HT-29 (cell line): ENCODE data around the gene ATRNL1. TPM values are rescaled to one million over a fixed set of nuclear protein-coding genes. Genes with fewer than 3 reads are reported as not detected.

ENCODE experiments used
- DNase-seq: peaks from one replicate; pipeline ENCODE4 v3.0.0-alpha.2; 2015; ENCODE audit warnings: low spot score
- total RNA-seq: library from RNA; depleted of rRNA; stranded (reverse); fragments of >200 nt; shearing (Covaris generic); gene quantifications from 2 replicates; pipeline ENCODE4 v1.2.3, GENCODE V29; 2014; rRNA removed

The ATRNL1 gene
- total RNA-seq: not detected in 2 replicates

DNA sequence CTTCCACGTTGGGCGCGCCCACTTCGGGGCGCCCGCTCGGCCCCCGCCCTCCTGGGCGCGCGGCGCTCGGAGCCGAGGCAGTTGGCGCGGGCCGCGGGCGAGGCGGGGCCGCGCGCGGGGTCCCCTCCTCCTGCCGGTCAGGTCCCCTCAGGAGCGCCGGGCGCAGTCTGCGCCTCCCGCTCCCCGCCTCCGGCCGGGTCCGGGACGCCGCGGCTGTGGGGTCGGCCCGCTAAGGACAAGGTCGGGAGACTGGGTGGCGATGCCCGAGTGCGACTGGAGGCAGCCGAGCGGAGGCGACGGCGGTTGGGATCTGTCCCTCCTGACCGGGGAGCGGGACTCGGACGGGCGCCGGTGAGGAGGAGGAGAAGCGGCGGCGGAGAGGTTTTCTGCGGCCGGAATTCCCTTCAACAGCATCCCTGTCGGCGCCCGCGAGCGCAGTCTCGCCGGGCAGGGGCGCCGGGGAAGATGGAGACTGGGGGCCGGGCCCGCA is at the start of gene ATRNL1:
Gene ATRNL1 (plus strand): TSS at position 80 of the 490 bp plus-strand sequence. CDS start 386 bp downstream, at position 466.
- DNase-seq: no peak

GRCh38 chr10:115043719-115044118 is 49.4 kb upstream of the ATRNL1 start:
- no peak for DNase-seq

GRCh38 chr10:115044891-115045290 is 48.3 kb upstream of the ATRNL1 start:
- no peak for DNase-seq

DNA sequence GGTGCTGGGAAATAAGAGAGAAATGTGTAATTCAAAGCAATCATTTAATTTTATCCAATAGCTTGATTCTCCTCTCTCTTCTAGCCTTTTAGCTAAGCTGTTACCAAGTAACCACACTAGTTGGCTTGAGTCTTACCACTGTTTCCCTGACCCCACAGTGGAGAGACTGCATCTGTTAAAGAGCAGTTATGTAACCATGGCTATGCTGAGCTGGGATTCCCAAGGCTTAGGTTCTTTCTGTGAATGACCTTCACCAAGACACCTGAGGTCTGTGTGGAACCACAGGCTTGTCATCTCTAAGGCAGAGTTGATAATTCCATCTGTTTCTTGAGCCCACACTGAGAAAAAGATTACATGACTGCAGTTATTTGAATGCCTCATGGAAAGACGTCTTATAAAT is 47.7 kb upstream of the ATRNL1 start:
- no peak for DNase-seq

DNA sequence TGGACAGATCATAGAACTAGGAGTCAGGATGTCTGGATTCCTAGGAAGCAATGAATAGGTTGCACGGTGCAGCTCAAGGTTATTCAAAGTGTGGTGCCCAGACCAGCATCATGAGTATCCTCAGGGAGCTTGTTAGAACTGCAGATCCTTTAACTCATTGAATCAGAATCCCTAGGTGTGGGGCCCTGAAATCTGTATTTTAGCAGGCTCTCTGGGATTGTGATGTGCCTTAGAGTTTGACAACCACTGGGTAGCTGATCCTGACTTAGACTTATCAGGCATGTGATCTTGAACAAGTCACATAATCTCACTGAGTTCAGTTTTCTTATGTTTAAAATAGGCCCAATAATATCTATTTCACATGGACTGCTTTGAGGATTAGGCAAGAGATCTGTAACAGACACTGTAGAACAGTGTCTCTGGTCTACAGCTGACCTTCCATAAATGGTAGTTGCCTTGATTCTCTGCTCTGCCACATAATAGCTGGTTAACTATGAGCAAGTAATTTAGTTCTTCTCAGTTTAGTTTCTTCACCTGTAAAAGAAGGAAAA is 46.4 kb upstream of the ATRNL1 start:
- no peak for DNase-seq

GRCh38 chr10:115047705-115048104 is 45.5 kb upstream of the ATRNL1 start:
- DNase-seq: no peak

DNA sequence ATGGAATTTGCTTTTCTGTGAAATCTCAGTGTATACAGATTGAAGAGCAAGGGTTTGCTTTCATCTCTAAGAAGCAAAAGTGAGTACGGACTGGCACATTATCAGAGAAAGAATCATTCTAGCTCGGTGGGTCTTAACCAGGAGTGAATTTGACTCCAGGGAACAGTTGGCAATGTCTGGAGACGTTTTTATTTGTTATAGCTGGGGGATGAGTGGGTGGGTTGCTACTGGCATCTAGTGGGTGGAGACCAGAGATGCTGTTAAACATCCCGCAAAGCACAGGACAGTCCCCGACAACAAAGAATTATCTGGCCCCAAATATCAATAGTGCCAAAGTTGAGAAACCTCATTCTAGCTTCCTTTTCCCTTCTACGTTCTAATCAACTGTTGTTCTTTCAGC is 43.8 kb upstream of the ATRNL1 start:
- DNase-seq: no peak

- DNase-seq: no peak
These were observed 43.2 kb upstream of the ATRNL1 start for GRCh38 chr10:115049960-115050359.

- DNase-seq: no peak
These were observed 42.7 kb upstream of the ATRNL1 start for GRCh38 chr10:115050375-115051010.

DNA sequence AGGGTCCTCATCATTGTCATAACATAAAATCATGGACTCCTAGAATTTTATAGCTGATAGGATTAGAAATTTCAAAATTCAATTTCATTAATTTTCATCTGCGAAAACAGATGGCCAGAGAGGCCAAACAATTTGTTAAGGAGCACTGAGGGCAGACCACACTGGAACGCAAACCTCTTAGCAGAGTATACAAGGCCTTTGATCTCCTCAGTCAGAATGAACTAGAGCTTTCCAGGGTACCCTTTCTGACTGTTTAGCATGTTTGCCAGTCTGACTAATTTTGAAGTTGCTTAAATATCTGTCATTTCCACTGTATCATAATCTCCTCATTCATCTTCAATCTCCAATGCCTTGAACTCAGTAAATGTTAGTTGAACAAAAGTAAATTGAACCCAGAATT is 41.9 kb upstream of the ATRNL1 start:
- DNase-seq: no peak

GRCh38 chr10:115052226-115052625 is 40.9 kb upstream of the ATRNL1 start:
- DNase-seq: no peak

GRCh38 chr10:115052728-115053127 is 40.4 kb upstream of the ATRNL1 start:
- no peak for DNase-seq

DNA sequence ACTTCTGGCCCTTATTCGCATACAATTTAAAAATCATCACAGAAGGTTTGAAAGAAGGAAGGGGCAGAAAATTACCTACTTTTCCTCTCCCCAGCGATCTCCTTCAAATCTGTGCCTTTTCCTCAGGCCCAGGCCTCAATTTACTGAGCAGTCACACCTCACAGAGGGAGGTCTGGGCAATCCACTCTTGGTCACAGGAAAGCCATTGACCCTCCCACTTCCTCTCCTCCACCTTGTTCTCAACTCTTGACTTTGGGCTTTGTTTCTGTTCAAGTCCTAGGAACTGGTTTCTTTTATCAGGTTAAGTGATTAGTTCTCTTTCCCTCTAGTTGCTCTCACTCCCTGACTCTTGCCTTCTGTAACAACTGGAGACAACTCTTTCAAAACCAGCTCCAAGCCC is 37.0 kb upstream of the ATRNL1 start:
- DNase-seq: no peak

DNA sequence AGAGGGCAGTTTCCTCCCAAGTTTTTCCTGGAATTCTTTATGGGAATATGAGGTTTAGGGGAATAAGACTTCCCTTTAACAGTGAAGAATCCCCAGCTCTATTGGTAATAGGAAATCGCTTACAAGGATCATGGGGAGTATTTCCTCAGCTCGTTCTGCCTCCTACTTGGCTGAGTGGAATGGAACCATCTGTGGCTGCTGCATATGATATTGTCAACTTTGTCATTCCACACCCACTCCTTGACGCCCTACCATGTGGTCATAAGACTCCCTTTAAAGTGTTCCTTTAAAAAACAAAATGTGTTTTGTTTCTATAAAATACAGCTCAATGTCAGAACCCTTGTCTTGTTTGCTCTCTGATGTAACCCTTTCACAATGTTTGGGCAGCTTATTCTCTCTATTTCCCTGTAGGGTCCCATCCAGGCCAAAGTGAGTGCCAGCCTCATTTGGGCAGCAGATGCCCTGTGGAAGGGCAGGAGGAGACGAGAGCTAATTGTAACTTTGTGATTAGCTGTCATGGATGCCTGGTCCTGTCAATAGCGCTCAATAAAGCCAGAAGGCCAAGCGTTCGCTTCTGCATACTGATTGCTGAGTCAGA is 33.8 kb upstream of the ATRNL1 start:
- no peak for DNase-seq

DNA sequence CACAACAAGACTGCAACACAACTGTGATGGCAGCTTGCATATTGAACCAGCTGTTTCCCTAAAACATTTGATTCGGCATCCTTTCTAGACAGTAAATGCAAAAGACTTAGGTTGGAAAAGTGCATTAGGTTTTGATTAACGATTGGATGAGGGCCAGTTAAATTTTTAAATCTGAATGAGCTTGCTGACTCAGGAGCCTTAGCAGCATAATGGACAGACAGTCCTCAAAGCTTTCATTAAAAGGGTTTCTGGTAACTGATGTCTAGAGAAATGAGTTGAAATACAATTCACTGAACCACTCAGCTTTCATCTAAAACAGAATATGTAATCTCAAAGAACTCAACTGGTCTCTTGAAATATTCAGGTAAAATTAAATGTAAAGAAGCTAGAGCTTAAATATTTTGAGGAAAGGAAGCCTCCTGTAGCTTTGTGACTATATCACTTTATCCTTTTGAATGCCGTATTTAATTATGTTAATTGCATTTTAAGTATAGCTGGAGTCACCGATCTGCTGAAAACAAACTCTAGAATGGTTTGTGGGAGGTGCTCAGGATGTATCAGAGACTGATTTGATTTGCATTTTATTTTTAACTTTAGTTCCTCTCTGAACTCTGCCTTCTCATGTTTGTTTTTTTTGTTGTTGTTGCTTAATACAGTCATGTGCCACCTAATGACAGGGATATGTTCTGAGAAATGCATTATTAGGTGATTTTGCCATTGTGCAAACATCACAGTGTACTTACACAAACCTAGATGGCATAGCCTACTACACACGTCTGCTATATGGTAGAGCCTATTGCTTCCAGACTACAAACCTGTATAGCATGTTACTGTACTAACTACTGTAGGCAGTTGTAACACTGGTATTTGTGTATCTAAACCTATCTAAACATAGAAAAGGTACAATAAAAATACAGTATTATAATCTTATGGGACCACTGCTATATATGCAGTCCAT is 29.2 kb upstream of the ATRNL1 start:
- no peak for DNase-seq

DNA sequence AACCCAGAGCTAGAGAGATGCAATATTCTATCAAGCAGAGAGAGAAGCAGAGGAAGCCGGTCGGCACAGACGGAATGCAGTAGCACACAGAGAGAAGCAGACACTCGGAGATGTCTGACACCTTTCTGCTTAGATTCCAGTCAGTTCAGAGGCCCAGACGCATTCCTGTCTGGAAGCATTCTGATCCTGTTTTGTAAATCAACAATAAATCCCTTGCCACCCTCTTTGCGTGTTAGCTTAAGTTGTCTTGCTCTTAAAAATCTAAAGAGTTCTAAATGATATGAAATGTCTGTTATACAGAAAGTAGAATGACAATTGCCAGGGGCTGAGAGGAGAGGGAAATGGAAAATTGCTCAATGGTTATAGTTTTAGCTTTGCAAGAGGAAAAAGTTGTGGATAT is 27.4 kb upstream of the ATRNL1 start:
- DNase-seq: no peak

- no peak for DNase-seq
These were observed 26.6 kb upstream of the ATRNL1 start for GRCh38 chr10:115066528-115066927.

DNA sequence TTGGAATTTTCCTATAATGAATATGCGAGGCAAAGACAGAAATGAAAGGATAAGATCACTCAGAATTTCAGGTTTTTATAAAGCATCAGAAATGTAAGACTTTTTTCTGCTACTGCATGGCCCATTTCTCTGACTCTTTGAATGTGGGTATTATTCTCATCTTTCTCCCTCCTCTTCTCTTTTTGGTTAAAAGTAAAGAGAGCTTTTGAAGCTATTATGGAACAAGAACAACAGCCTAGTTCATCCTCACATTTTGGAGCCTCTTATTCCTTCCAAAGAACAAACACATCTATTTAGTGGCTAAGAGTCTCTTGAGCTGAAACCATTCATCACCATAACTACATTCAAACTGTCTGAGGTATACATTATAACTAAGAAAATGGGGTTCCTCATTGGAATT is 19.4 kb upstream of the ATRNL1 start:
- no peak for DNase-seq

DNA sequence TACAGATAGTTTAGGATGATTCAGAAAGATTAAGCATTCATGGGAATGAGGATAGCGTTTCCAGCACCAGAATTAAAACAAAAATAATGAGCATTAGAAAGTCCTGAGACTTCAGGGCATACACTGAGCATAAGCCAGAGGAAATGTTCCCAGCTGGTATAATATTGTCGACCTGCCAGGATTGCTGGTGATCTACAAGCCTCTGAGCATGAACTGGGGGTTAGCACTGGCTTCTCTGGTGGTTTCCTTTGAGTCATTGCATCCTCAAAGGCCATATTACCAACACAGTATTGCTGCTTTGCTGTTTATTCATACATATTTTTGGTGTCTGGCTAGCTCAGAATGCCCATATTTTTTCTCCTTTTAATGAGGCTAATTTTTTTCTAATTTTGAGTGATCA is 10.7 kb upstream of the ATRNL1 start:
- no peak for DNase-seq

GRCh38 chr10:115084277-115084850 is 8.8 kb upstream of the ATRNL1 start:
- DNase-seq: no peak

GRCh38 chr10:115091161-115091560 is 2.0 kb upstream of the ATRNL1 start:
- DNase-seq: no peak

DNA sequence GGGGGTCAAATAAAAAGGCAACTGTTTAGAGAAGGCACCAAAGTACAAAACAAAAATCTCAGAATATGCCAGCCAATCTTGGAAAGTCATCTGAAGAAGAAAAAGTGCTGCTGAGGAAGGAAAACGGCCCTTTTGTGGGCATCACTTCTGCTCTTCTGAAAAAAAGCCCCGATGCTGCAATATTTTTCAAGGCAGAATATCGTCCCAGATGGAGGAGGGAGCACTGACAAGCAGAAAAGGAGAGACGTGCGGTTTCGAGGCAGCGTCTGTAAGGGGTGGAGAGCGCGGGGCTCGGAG is 959 bp upstream of the ATRNL1 start:
- DNase-seq: no peak
